ENCODE measurements around the gene MAOA. TPM values are rescaled to one million over a fixed set of nuclear protein-coding genes. Genes with fewer than 3 reads are reported as not detected.

The MAOA gene
- total RNA-seq, 2 donors from 2014 or later: 4.5 to 20.4 TPM

GRCh38 chrX:43679058-43679457, 23.0 kb downstream of the MAOA start:
- Mint-ChIP-seq H3K4me1 (no peaks in the 10 kb centered on the region), H3K4me3 (no peak overlapping the region), H3K9me3 (no peaks in the 10 kb centered on the region), H3K27ac (no peak overlapping the region), H3K36me3 (ENCODE audit: low read depth) (no peaks in the 10 kb centered on the region), H3K27me3 (peaks cover 3% of the 10 kb centered on the region)
- no peak for ATAC-seq (replicated peaks)

DNA sequence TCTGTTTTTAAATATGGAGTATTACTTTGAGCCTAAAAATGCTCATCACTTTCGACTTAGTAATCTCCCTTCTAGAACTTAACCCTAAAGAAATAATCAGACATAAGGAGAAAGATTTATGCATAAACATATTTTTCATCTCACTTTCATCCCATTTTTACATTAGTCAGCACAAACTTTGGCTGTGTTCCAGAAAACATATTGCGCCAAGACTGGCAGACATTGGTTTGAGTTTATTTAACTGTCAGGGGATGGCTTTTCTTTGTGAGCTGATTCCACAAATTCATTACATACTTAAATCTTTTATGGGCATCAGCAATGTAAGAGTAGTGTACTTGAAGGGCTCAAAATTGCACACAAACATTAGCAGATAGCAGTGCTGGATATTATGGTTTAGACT, 23.7 kb downstream of the MAOA start:
- H3K27ac Mint-ChIP-seq: no peak overlapping the region
- H3K36me3 Mint-ChIP-seq (ENCODE audit: low read depth): no peaks in the 10 kb centered on the region
- ATAC-seq (replicated peaks): no peak
- no peaks in the 10 kb centered on the region for H3K4me1 Mint-ChIP-seq
- H3K4me3 Mint-ChIP-seq: no peak overlapping the region
- H3K27me3 Mint-ChIP-seq: peaks cover 3% of the 10 kb centered on the region
- H3K9me3 Mint-ChIP-seq: no peaks in the 10 kb centered on the region

DNA sequence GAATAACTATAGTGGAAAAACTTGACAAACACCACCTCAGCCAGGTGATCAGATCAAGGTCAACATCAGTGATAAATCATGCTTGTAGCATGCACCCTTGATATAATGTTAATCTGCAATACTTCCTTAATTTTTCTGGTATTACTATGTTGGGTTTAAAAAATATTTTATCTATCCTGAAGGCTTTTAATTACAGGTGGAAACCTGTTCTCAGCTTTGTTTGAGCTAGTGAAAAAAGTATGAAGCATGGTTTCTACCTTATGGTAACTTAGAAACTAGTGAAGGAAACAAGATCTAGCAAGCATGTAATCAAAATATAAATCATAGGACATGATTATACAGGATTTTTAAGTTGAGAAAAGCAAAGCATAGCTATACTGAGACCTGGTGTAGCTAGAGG, 26.6 kb downstream of the MAOA start:
- H3K4me3 Mint-ChIP-seq: no peak overlapping the region
- peaks cover 4% of the 10 kb centered on the region for H3K27me3 Mint-ChIP-seq
- H3K27ac Mint-ChIP-seq: no peak overlapping the region
- H3K4me1 Mint-ChIP-seq: no peaks in the 10 kb centered on the region
- H3K36me3 Mint-ChIP-seq (ENCODE audit: low read depth): no peaks in the 10 kb centered on the region
- H3K9me3 Mint-ChIP-seq: no peaks in the 10 kb centered on the region
- ATAC-seq (replicated peaks): no peak

- H3K27ac Mint-ChIP-seq: no peak overlapping the region
- no peaks in the 10 kb centered on the region for H3K36me3 Mint-ChIP-seq (ENCODE audit: low read depth)
- H3K27me3 Mint-ChIP-seq: peaks cover 7% of the 10 kb centered on the region
- no peak overlapping the region for H3K4me3 Mint-ChIP-seq
- no peaks in the 10 kb centered on the region for H3K9me3 Mint-ChIP-seq
- no peaks in the 10 kb centered on the region for H3K4me1 Mint-ChIP-seq
- no peak for ATAC-seq (replicated peaks)
Observed at GRCh38 chrX:43685221-43685620, 29.1 kb downstream of the MAOA start.

- Mint-ChIP-seq H3K27ac (no peak overlapping the region), H3K27me3 (peaks cover 4% of the 10 kb centered on the region), H3K36me3 (ENCODE audit: low read depth) (no peaks in the 10 kb centered on the region), H3K4me3 (no peak overlapping the region), H3K4me1 (no peaks in the 10 kb centered on the region), H3K9me3 (no peaks in the 10 kb centered on the region)
- ATAC-seq (replicated peaks): no peak
Observed at GRCh38 chrX:43688586-43688985, 32.5 kb downstream of the MAOA start.

DNA sequence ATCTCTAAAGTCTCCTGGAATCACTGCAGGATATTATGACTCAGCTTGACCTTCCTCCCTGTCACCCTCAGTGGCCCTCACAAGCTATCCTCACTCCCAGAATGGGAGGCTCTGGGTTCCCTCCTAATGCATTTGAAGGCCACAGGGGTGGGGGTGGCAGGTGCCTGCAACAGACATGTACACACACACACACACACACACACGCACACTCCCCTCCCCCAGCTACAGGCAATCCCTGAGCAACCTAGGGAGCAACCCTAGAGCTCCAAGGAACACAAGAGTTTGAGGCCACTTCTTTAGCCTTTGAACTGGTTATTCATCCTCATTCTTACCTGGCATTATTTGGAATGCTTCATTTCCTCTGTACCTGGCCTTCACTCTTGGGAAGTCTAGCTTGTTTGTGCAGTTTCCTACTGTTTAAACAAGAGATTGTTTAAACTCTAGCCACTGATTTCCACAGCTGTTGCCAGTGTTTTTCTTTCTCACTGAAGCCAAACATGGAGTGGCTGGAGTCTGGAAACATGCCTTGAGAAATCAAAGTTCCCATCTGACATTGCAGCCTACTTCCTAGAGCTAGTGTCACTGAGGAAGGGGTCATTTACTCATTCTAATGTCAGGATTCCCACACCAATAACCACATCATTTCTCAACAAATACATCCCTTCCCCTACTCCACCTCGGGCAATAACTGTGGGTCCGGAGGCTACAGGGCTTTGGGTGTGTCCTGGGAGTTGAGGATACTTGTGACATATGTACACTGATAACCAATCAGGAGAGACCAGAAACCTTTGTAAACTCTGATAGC, 37.7 kb downstream of the MAOA start:
- Mint-ChIP-seq H3K27me3 (no peaks in the 10 kb centered on the region), H3K27ac (no peak overlapping the region), H3K9me3 (no peaks in the 10 kb centered on the region), H3K4me1 (no peaks in the 10 kb centered on the region), H3K36me3 (ENCODE audit: low read depth) (no peaks in the 10 kb centered on the region), H3K4me3 (no peak overlapping the region)
- ATAC-seq (replicated peaks): no peak

DNA sequence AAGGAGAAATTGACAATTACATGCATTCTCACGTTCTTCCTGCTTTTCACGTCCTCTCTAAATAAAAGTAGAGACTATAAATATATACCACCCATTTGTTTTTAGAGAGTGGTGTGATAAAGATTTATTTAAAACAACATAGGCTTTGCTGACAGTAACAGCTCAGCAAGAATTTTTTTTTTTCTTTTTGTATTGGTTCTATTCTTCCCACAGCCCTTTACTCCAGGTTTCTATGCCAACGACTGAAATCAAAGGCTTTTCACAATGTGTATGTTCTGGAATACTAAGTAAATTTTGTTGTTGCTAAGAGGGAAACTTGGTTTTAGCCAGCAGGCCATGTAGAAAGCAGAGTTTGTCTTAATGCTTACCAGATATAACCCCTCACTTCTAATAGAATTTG, 43.4 kb downstream of the MAOA start:
- Mint-ChIP-seq H3K27me3 (peaks cover 14% of the 10 kb centered on the region), H3K36me3 (ENCODE audit: low read depth) (no peaks in the 10 kb centered on the region), H3K4me3 (no peak overlapping the region), H3K27ac (no peak overlapping the region), H3K9me3 (no peaks in the 10 kb centered on the region), H3K4me1 (no peaks in the 10 kb centered on the region)
- no peak for ATAC-seq (replicated peaks)

- no peak overlapping the region for H3K4me3 Mint-ChIP-seq
- no peak for ATAC-seq (replicated peaks)
- H3K9me3 Mint-ChIP-seq: no peaks in the 10 kb centered on the region
- no peaks in the 10 kb centered on the region for H3K4me1 Mint-ChIP-seq
- H3K36me3 Mint-ChIP-seq (ENCODE audit: low read depth): no peaks in the 10 kb centered on the region
- no peak overlapping the region for H3K27ac Mint-ChIP-seq
- H3K27me3 Mint-ChIP-seq: peaks cover 14% of the 10 kb centered on the region
Observed at GRCh38 chrX:43702079-43702524, 46.0 kb downstream of the MAOA start.

DNA sequence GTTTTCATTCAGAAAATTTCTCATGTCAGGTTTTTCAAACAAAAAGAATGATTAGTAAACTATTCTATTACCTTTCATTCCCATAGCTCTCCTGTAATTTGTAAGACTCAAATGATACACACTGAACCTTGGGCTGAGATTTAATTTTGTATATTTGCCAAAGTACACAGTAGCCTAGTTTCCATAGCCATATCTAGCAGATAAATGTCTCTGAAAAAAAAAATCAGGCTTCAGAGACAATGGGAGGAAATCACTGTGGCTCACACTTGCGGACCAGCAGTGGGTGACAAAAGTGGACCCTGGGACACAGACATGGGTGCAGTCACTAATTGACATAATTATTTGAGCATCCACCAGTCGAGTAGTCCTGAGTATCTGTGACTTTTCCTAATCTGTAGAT, 46.6 kb downstream of the MAOA start:
- Mint-ChIP-seq H3K4me3 (no peak overlapping the region), H3K9me3 (no peaks in the 10 kb centered on the region), H3K36me3 (ENCODE audit: low read depth) (no peaks in the 10 kb centered on the region), H3K27me3 (peaks cover 14% of the 10 kb centered on the region), H3K4me1 (no peaks in the 10 kb centered on the region), H3K27ac (no peak overlapping the region)
- no peak for ATAC-seq (replicated peaks)

DNA sequence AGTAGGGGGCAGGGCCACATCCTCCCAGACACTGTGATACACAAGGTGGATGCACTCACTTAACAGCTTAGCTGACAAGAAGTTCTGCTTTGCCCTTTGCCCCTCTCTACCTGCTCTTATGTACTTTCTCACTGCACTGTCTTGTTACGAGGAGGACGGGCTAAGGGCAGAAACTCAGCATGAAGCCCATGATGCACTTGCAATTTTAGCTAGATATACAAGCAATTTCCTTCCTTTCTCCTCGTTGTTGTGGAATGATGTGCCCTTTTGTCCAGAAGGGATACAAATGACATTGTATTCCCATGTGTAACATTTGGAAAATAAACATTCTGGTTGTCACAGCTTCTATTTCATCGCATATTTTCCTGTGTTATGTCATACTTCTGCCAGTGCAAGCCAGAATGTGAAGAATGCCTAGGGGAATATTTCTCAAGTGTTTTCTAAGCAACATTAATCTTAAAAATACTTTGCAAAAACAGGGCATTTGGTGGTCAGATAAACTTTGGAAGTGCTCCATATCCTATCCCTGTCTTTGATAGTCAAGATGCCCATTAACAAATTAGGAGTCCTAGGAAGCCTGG, 47.2 kb downstream of the MAOA start:
- Mint-ChIP-seq H3K4me1 (no peaks in the 10 kb centered on the region), H3K4me3 (no peak overlapping the region), H3K27ac (no peak overlapping the region), H3K27me3 (peaks cover 14% of the 10 kb centered on the region), H3K9me3 (no peaks in the 10 kb centered on the region), H3K36me3 (ENCODE audit: low read depth) (no peaks in the 10 kb centered on the region)
- no peak for ATAC-seq (replicated peaks)

- Mint-ChIP-seq H3K4me3 (no peak overlapping the region), H3K27ac (no peak overlapping the region), H3K4me1 (no peaks in the 10 kb centered on the region), H3K36me3 (ENCODE audit: low read depth) (no peaks in the 10 kb centered on the region), H3K9me3 (no peaks in the 10 kb centered on the region), H3K27me3 (peaks cover 9% of the 10 kb centered on the region)
- ATAC-seq (replicated peaks): no peak
Observed at GRCh38 chrX:43706786-43707370, 50.8 kb downstream of the MAOA start.

- Mint-ChIP-seq H3K27ac (no peak overlapping the region), H3K9me3 (no peaks in the 10 kb centered on the region), H3K27me3 (peaks cover 8% of the 10 kb centered on the region), H3K4me1 (no peaks in the 10 kb centered on the region), H3K4me3 (no peak overlapping the region), H3K36me3 (ENCODE audit: low read depth) (no peaks in the 10 kb centered on the region)
- no peak for ATAC-seq (replicated peaks)
Observed at GRCh38 chrX:43707812-43708548, 51.9 kb downstream of the MAOA start.

DNA sequence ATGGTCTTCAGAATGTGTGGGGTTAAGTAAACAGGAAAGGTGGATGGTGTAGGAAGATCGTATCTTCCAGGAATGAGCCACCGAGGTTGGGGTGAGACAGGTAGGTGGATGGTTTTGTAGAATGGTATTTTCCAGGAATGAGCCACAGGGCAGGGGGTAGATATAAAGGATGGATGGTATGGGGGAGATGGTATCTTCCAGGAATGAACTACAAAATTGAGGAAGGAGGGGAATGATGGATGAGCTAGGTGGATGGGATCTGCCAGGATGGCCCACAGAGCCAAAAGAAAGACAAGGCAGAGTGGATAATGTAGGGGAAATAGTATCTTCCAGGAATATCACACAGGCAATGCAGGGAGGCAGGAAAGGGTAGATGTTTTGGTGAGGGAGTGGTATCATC, 60.0 kb downstream of the MAOA start:
- H3K36me3 Mint-ChIP-seq (ENCODE audit: low read depth): no peaks in the 10 kb centered on the region
- H3K9me3 Mint-ChIP-seq: no peaks in the 10 kb centered on the region
- H3K27me3 Mint-ChIP-seq: no peaks in the 10 kb centered on the region
- H3K4me3 Mint-ChIP-seq: no peak overlapping the region
- H3K27ac Mint-ChIP-seq: no peak overlapping the region
- ATAC-seq (replicated peaks): no peak
- H3K4me1 Mint-ChIP-seq: no peaks in the 10 kb centered on the region

GRCh38 chrX:43716696-43717095, 60.6 kb downstream of the MAOA start:
- Mint-ChIP-seq H3K4me3 (no peak overlapping the region), H3K36me3 (ENCODE audit: low read depth) (no peaks in the 10 kb centered on the region), H3K4me1 (no peaks in the 10 kb centered on the region), H3K9me3 (no peaks in the 10 kb centered on the region), H3K27ac (no peak overlapping the region), H3K27me3 (no peaks in the 10 kb centered on the region)
- no peak for ATAC-seq (replicated peaks)

GRCh38 chrX:43717161-43717560, 61.1 kb downstream of the MAOA start:
- no peak for ATAC-seq (replicated peaks)
- no peaks in the 10 kb centered on the region for H3K36me3 Mint-ChIP-seq (ENCODE audit: low read depth)
- no peak overlapping the region for H3K4me3 Mint-ChIP-seq
- H3K9me3 Mint-ChIP-seq: no peaks in the 10 kb centered on the region
- H3K4me1 Mint-ChIP-seq: no peaks in the 10 kb centered on the region
- H3K27ac Mint-ChIP-seq: no peak overlapping the region
- H3K27me3 Mint-ChIP-seq: no peaks in the 10 kb centered on the region

Measured in activated T-helper 17 cell treated with anti-CD3 and anti-CD28 coated beads, Interleukin-2, amount 50 U/mL, for 72 hours (primary cell).